Tibial nerve (tissue), 4 donors: Measurements from ENCODE around the gene HMGB2.

Experiments used
- CTCF ChIP-seq, 5 experiments: fragments of 200-600 bp in 3 of 5; fragments of 450-650 bp in 2 of 5; sonication (generic) in 3 of 5; IDR thresholded peaks; one replicate each; pipeline ENCODE4 v1.5.1; 2016 to 2019; ENCODE audit warnings: antibody characterized with exemption in 5 of 5, mild to moderate bottlenecking in 3 of 5, moderate library complexity in 2 of 5
- EP300 ChIP-seq, 2 donors: sonication (generic); formaldehyde crosslinking; IDR thresholded peaks; one replicate each; pipeline ENCODE4 v1.6.1; 2017; ENCODE audit warnings: antibody characterized with exemption in 2 of 2, mild to moderate bottlenecking in 1 of 2
- POLR2A ChIP-seq, 2 donors: fragments of 450-650 bp; IDR thresholded peaks; one replicate each; pipeline ENCODE4 v1.6.1; 2017; ENCODE audit warnings: antibody characterized with exemption in 2 of 2, mild to moderate bottlenecking in 2 of 2, moderate library complexity in 2 of 2

- TF ChIP-seq CTCF (IDR thresholded peaks at IDR 0.05) (no peak), EP300 (IDR thresholded peaks at IDR 0.05) (no peak), POLR2A (IDR thresholded peaks at IDR 0.05) (no peak)
These were observed 35.9 kb upstream of the HMGB2 start for GRCh38 chr4:173370130-173370476.
